Activated CD4-positive, alpha-beta memory T cell treated with anti-CD3 and anti-CD28 coated beads, Interleukin-2, amount 10 ng/mL, durations not matched to agents 7 days and 5 days (primary cell): ENCODE results near the gene TMEM135. TPM values are rescaled to one million over a fixed set of nuclear protein-coding genes. Genes with fewer than 3 reads are reported as not detected.
"Not testable (repeated sequence)": the region's sequence is repeated elsewhere in the genome, so short reads cannot be mapped to it uniquely, and the experiment has no call there.

Experiments
- CTCF ChIA-PET: fragments of 350-600 bp; sonication (Branson Sonifier 250); formaldehyde crosslinking; loops from one replicate; lab custom pipeline; 2021; ENCODE audit warnings: antibody characterized with exemption, inconsistent platforms; lab: Charles Lee
- POLR2A ChIA-PET: fragments of 350-600 bp; sonication (Branson Sonifier 250); formaldehyde crosslinking; loops from one replicate; lab custom pipeline; 2021; ENCODE audit warnings: antibody characterized with exemption; lab: Charles Lee
- DNase-seq: peaks from one replicate; pipeline ENCODE4 v3.0.0-alpha.2; 2020
- H3K27ac Mint-ChIP-seq: one replicate; pipeline ENCODE4 v1.8.0; 2021; ENCODE audit warnings: mild to moderate bottlenecking, mixed read lengths
- H3K27me3 Mint-ChIP-seq: one replicate; pipeline ENCODE4 v1.8.0; 2021; ENCODE audit warnings: mixed read lengths
- H3K36me3 Mint-ChIP-seq: one replicate; pipeline ENCODE4 v1.8.0; 2021; ENCODE audit warnings: low read depth, mixed read lengths
- H3K4me1 Mint-ChIP-seq: one replicate; pipeline ENCODE4 v1.8.0; 2021; ENCODE audit warnings: mixed read lengths
- H3K4me3 Mint-ChIP-seq: one replicate; pipeline ENCODE4 v1.8.0; 2021; ENCODE audit warnings: mild to moderate bottlenecking, mixed read lengths
- H3K9me3 Mint-ChIP-seq: one replicate; pipeline ENCODE4 v1.8.0; 2021; ENCODE audit warnings: mixed read lengths
- total RNA-seq, 2 experiments: library from RNA; stranded (reverse); gene quantifications; one replicate each; pipeline ENCODE4 v1.2.3, GENCODE V29; 2021

TMEM135 gene
- total RNA-seq, 2 experiments from 2014 or later: 38.3 to 46.9 TPM

DNA sequence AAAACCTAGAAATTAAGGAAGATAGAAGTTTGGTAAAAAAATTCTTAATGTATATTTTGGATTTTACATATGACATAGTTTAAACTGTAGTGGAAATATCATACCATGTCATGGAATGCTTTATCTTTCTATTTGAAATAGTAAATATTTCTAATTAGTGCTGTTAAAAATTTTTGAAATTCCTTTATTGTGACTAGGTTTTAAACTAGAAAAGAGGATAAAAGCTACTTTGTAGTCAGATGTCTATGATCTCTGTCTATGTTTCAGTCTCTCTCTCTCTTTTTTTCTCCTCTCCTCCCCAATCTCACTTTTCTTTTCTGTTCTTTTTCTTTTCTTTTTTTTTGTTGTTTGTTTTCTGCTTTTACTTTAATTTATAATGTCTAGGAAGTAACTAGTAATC is 226.2 kb downstream of the TMEM135 start:
- ChIA-PET POLR2A (no interaction called here), CTCF (no interaction called here)
- H3K27me3 Mint-ChIP-seq: no peaks in the 10 kb centered on the region
- no peak overlapping the region for H3K4me3 Mint-ChIP-seq
- H3K36me3 Mint-ChIP-seq: no peaks in the 10 kb centered on the region
- no peaks in the 10 kb centered on the region for H3K4me1 Mint-ChIP-seq
- H3K27ac Mint-ChIP-seq: no peak overlapping the region
- DNase-seq: no peak
- no peaks in the 10 kb centered on the region for H3K9me3 Mint-ChIP-seq

DNA sequence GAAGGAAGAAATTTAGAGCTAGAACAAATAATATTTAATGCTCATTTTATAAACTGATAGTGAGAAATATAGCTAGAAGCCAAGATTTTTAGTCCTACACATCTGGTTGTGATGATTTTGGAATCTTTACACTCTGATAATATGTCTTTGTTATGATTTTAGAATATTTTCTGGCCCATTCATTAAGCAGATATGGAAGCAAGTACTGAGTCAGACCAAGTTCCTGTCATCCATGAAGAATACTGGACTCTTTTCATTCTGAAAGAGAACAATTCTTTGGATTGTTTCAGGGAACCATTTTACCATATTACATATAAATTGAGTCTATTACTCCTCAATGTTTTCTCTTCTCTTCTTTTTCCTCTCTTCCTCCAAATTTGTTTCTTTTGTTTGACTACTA is 227.4 kb downstream of the TMEM135 start:
- H3K27me3 Mint-ChIP-seq: no peaks in the 10 kb centered on the region
- H3K4me1 Mint-ChIP-seq: no peaks in the 10 kb centered on the region
- CTCF ChIA-PET: interaction anchor here (0.9 to 1.3 kb wide), 2 partner anchors 325 to 342 kb away, joined by 3 read pairs; no protein-coding TSS in a partner anchor
- H3K4me3 Mint-ChIP-seq: no peak overlapping the region
- no peaks in the 10 kb centered on the region for H3K9me3 Mint-ChIP-seq
- no peak overlapping the region for H3K27ac Mint-ChIP-seq
- POLR2A ChIA-PET: no interaction called here
- no peaks in the 10 kb centered on the region for H3K36me3 Mint-ChIP-seq
- DNase-seq: no peak

DNA sequence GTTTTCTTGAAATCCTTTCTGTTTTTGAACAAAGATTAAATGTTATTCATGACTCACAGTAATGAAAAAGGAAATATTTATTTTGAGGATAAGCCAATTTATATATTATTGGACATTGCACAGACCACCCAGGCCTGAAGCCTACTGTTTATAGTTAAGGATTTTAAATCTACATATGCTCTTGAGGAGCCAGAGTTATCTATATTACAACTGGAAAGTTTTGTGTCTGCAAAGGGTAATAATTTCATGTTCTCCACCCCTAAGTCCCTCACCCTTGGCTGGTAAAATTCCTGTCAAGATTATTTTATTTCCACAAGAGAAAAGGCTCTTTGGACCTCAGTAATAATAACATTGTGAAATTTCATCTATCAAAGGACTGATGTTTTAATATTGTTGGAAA is 228.2 kb downstream of the TMEM135 start:
- no peaks in the 10 kb centered on the region for H3K27me3 Mint-ChIP-seq
- ChIA-PET CTCF (interaction anchor here (0.9 kb wide), 1 partner anchor 343 kb away, joined by 3 read pairs; no protein-coding TSS in a partner anchor), POLR2A (no interaction called here)
- no peak overlapping the region for H3K27ac Mint-ChIP-seq
- H3K4me1 Mint-ChIP-seq: no peaks in the 10 kb centered on the region
- DNase-seq: no peak
- no peak overlapping the region for H3K4me3 Mint-ChIP-seq
- H3K9me3 Mint-ChIP-seq: no peaks in the 10 kb centered on the region
- no peaks in the 10 kb centered on the region for H3K36me3 Mint-ChIP-seq

DNA sequence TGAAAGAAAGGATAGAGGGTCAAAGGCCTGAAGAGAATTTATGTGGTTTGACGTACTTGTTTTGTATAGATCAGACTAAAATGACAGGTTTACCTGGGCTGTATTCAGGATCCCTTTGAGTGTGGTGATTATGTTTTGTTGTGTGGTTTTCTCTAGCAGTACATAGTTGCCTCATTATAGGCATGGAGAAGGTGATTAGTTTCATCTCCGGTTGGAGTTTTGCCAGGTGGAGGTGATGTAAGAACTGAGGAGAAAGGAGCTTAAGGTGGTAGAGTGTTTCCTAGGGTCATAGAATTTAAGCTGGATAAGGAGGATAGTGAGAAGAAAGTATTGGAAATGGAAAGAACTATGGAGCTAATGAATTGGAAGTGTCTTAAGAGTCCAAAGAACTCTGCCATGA is 229.0 kb downstream of the TMEM135 start:
- H3K4me1 Mint-ChIP-seq: no peaks in the 10 kb centered on the region
- CTCF ChIA-PET: no interaction called here
- no peak overlapping the region for H3K27ac Mint-ChIP-seq
- no peak for DNase-seq
- H3K4me3 Mint-ChIP-seq: no peak overlapping the region
- no peaks in the 10 kb centered on the region for H3K9me3 Mint-ChIP-seq
- no peaks in the 10 kb centered on the region for H3K36me3 Mint-ChIP-seq
- H3K27me3 Mint-ChIP-seq: no peaks in the 10 kb centered on the region
- POLR2A ChIA-PET: no interaction called here

DNA sequence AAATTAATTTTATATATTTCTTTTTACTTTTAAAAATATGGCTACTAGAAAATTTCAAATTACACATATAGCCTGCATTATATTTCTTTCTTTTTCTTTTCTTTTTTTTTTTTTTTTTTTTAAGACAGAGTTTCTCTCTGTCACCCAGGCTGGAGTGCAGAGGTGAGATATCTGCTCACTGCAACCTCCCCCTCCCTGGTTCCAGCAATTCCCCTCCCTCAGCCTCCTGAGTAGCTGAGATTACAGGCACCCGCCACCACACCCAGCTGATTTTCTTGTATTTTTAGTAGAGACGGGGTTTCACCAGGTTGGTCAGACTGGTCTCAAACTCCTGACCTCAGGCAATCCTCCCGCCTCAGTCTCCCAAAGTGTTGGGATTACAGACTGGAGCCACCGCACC is 234.2 kb downstream of the TMEM135 start:
- DNase-seq, H3K4me3 Mint-ChIP-seq, H3K9me3 Mint-ChIP-seq, CTCF ChIA-PET, H3K4me1 Mint-ChIP-seq, POLR2A ChIA-PET, H3K27me3 Mint-ChIP-seq, H3K36me3 Mint-ChIP-seq, H3K27ac Mint-ChIP-seq: not testable (repeated sequence)

DNA sequence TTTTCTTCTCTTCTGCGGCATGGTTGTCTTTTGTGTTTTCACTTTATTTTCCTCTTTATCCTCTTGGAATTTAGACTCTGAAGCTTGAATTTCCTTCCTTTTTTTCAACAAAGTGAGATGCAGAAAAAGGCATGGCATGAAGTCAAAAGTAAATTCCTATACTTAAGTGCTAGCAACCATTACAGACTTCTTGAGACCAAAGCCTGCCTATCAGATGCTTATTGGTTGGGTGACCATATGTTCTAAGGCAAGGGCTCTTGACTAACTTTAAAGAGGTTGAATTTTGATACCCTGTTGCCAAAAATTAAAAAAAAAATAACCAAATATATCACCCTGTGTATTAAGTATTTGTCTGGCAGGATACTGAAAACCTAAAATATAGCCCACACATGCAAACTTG is 237.4 kb downstream of the TMEM135 start:
- DNase-seq: no peak
- Mint-ChIP-seq H3K27me3 (no peaks in the 10 kb centered on the region), H3K9me3 (no peaks in the 10 kb centered on the region), H3K4me3 (no peak overlapping the region), H3K4me1 (no peaks in the 10 kb centered on the region), H3K27ac (no peak overlapping the region), H3K36me3 (no peaks in the 10 kb centered on the region)
- POLR2A ChIA-PET: no interaction called here
- CTCF ChIA-PET: no interaction called here

DNA sequence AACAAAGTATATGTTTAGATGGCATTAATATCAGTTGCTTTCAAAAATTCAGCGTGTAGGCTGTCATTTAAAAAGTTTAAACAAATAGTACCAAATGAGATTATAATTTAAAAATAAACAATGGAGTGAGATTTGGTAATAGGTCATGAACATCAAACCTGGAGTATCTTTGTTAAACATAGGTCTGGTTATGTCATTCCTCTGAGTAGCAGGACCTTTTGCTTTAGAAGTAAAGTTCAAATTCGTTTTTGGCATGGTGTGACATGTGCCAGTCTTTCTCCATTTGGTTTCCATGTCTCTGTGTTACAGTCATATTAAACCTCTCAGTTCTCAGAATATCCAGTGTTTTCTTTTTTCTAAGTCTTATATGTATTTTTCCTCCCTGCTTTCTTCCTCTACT is 242.4 kb downstream of the TMEM135 start:
- Mint-ChIP-seq H3K27me3 (no peaks in the 10 kb centered on the region), H3K36me3 (no peaks in the 10 kb centered on the region), H3K9me3 (no peaks in the 10 kb centered on the region), H3K4me3 (no peak overlapping the region), H3K27ac (no peak overlapping the region), H3K4me1 (no peaks in the 10 kb centered on the region)
- no peak for DNase-seq
- ChIA-PET CTCF (interaction anchor here (0.6 kb wide), 1 partner anchor 212 kb away, joined by 3 read pairs; no protein-coding TSS in a partner anchor), POLR2A (no interaction called here)

DNA sequence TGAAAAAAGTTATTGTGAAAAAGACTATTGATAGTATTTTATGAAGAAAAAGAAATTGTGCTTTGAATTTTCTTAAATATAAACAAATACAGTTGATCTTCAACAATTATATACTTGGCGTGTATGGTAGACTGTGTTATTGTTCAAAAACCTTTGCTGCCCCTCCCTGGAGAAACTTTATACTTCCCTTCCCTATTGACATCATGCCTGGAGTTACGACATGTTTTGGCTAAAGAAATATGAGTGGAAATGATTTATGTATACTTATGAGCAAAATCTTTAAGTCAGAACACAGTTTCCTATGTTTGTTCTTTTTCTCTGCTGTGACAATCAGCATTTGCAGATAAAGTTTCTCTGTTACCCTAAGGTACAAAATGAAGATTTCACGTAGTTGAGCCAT is 243.8 kb downstream of the TMEM135 start:
- no peaks in the 10 kb centered on the region for H3K27me3 Mint-ChIP-seq
- peaks cover 3% of the 10 kb centered on the region for H3K36me3 Mint-ChIP-seq
- H3K4me1 Mint-ChIP-seq: no peaks in the 10 kb centered on the region
- no peak overlapping the region for H3K4me3 Mint-ChIP-seq
- H3K27ac Mint-ChIP-seq: no peak overlapping the region
- DNase-seq: no peak
- POLR2A ChIA-PET: no interaction called here
- CTCF ChIA-PET: no interaction called here
- H3K9me3 Mint-ChIP-seq: no peaks in the 10 kb centered on the region

DNA sequence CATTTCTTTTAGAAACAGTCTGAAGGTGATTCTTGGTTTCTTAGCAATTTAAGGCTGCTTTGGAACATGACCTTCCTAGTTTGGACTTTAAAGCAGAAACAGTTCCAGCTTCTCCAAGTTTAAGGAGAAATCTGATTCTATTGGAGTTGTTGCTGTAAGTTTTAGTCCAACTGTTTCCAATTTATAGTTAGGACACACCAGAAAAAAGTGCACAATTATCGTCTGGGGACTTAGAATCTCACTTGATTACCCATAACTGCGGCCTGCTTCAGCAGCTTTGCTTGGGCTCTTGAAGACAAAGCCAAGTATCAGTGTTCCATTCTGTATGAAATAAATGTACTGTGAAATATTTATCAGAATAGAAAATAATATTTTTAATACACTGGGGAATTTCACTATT is 246.6 kb downstream of the TMEM135 start:
- CTCF ChIA-PET: no interaction called here
- Mint-ChIP-seq H3K36me3 (peaks cover 3% of the 10 kb centered on the region), H3K4me3 (no peak overlapping the region), H3K27ac (no peak overlapping the region), H3K9me3 (no peaks in the 10 kb centered on the region), H3K27me3 (no peaks in the 10 kb centered on the region), H3K4me1 (no peaks in the 10 kb centered on the region)
- POLR2A ChIA-PET: no interaction called here
- no peak for DNase-seq

DNA sequence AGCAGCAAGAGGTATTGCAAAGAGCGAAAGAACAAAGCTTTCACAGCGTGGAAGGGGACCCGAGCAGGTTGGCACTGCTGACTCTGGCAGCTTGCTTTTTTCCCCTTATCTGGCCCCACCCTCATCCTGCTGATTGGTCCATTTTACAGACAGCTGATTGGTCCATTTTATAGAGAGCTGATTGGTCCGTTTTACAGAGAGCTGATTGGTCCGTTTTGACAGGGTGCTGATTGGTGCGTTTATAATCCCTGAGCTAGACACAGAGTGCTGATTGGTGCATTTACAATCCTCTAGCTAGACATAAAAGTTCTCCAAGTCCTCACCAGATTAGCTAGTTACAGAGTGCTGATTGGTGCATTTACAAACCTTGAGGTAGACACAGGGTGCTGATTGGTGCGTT is 247.9 kb downstream of the TMEM135 start:
- H3K9me3 Mint-ChIP-seq, H3K4me3 Mint-ChIP-seq, H3K36me3 Mint-ChIP-seq, H3K27ac Mint-ChIP-seq, POLR2A ChIA-PET, H3K27me3 Mint-ChIP-seq, DNase-seq, H3K4me1 Mint-ChIP-seq: not testable (repeated sequence)
- CTCF ChIA-PET: interaction anchor here (0.9 to 2.4 kb wide), 5 partner anchors 15 to 347 kb away, joined by 3 to 13 read pairs (median 4); no protein-coding TSS in a partner anchor

DNA sequence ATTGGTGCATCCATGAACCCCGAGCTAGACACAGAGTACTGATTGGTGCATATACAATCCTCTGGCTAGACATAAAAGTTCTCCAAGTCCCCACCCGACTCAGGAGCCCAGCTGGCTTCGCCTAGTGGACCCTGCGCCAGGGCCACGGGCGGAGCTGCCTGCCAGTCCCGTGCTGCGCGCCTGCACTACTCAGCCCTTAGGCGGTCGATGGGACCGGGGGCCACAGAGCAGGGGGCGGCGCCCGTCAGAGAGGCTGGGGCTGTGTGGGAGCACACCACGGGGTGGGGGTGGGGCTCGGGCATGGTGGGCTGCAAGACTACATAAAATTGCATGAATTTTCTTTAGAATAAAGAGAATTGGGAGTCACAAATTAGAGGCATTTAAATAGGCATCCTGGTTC is 248.6 kb downstream of the TMEM135 start:
- Mint-ChIP-seq H3K27me3 (no peaks in the 10 kb centered on the region), H3K9me3 (no peaks in the 10 kb centered on the region), H3K27ac (no peak overlapping the region), H3K36me3 (peaks cover 3% of the 10 kb centered on the region), H3K4me1 (no peaks in the 10 kb centered on the region), H3K4me3 (no peak overlapping the region)
- ChIA-PET CTCF (interaction anchor here (0.9 to 2.4 kb wide), 4 partner anchors 16 to 347 kb away, joined by 3 to 13 read pairs (median 4); no protein-coding TSS in a partner anchor), POLR2A (no interaction called here)
- no peak for DNase-seq

DNA sequence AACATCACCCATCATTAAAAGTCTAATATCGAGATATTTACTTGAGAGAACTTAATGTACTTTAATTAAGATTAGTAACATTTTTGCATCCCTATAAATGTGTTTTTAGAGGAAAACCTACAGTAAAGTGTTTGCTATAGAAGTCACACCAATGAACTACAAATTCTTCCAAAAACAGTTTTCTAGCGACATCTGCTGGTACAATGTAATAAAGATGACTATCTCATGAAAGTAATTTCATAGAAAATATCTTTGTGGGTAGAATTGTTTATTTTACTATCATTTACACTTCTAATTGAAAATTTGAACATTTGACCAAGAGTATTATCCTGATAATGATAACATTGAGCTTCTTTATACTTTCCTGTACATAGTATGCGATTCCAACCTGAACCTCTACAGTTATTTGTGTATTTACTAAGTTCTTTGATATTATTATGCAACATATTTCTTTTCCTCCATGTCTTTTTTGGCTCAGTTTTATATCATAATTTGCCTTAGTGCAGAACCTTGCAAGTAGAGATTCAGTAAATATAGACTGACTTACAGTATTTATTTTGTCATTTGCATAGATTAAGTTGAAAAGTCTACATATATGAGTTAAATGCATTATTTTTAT is 252.7 kb downstream of the TMEM135 start:
- POLR2A ChIA-PET: no interaction called here

DNA sequence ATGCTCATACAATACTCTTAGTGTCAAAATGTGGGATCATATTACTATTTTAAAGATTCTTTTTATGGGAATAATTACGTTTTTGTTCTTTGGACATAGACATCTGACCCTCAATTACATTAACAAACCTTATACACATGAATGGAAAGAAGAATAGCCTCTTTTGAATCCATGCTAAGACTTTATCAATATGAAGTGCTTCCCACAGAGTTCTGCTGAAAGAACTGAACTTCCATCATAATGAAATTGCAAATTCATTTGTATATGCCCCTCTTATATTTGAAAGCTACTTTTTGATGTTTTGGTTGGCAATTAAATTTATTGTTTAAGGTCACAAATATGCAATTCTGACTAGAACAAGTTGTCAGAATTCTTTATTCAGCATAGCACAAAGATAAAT is 254.9 kb downstream of the TMEM135 start:
- H3K27ac Mint-ChIP-seq: no peak overlapping the region
- H3K27me3 Mint-ChIP-seq: no peaks in the 10 kb centered on the region
- POLR2A ChIA-PET: no interaction called here
- CTCF ChIA-PET: interaction anchor here (1.4 to 2.3 kb wide), 2 partner anchors 298 to 353 kb away, joined by 4 to 5 read pairs; no protein-coding TSS in a partner anchor
- H3K9me3 Mint-ChIP-seq: no peaks in the 10 kb centered on the region
- no peak for DNase-seq
- no peaks in the 10 kb centered on the region for H3K4me1 Mint-ChIP-seq
- peaks cover 4% of the 10 kb centered on the region for H3K36me3 Mint-ChIP-seq
- no peak overlapping the region for H3K4me3 Mint-ChIP-seq

More for the DNA sequence above, 252.7 kb downstream of the TMEM135 start:
- no peaks in the 10 kb centered on the region for H3K4me1 Mint-ChIP-seq
- CTCF ChIA-PET: interaction anchor here (0.9 to 3.4 kb wide), 9 partner anchors 9 to 420 kb away, joined by 3 to 21 read pairs (median 5); no protein-coding TSS in a partner anchor
- H3K27ac Mint-ChIP-seq: no peak overlapping the region
- no peaks in the 10 kb centered on the region for H3K27me3 Mint-ChIP-seq
- no peak overlapping the region for H3K4me3 Mint-ChIP-seq
- no peak for DNase-seq
- peaks cover under 1% of the 10 kb centered on the region for H3K36me3 Mint-ChIP-seq
- H3K9me3 Mint-ChIP-seq: no peaks in the 10 kb centered on the region

DNA sequence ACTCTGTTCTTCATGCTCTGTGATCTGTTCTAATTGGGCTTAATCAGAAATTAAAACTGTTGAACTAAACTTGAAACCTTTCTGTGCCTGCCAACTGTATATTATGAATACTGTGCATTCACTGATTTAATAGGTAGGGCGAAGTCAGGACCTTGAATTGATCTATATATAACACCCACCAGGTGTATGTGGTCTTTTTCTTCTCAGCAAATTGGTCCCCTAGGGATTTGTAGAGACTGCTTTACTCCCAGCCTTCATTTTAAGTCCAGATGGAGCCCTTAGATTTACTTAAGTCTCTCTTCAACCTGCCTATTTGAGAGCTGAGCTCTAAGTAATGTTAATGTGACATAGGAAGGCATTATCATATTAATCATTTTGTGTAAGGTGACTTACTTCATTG is 257.5 kb downstream of the TMEM135 start:
- no peak overlapping the region for H3K27ac Mint-ChIP-seq
- H3K9me3 Mint-ChIP-seq: no peaks in the 10 kb centered on the region
- POLR2A ChIA-PET: no interaction called here
- peaks cover 9% of the 10 kb centered on the region for H3K4me1 Mint-ChIP-seq
- no peaks in the 10 kb centered on the region for H3K27me3 Mint-ChIP-seq
- CTCF ChIA-PET: interaction anchor here (1.5 kb wide), 1 partner anchor 356 kb away, joined by 6 read pairs; no protein-coding TSS in a partner anchor
- DNase-seq: no peak
- peaks cover 7% of the 10 kb centered on the region for H3K36me3 Mint-ChIP-seq
- H3K4me3 Mint-ChIP-seq: no peak overlapping the region
